ENCODE data around the gene PLCH1.

DNA sequence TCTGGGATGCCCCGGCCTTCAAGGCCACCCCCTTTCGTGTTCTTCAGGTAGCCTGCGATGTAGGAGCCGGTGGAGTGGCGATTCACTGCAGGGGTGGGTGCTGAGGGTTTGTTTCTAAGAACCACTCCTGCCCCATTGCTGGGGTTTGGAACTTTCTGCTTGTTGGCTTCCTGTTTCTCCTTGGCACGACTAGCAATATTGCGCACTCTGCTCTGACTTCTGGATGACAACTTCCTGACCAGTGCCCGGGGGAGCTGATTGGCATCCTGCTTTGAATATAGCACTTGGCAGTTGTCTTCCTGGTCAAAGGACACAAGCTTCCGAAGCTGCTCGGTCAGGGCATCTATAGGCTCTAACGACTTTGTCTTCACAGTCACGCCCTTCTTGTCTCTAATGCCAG is 263.8 kb downstream of the PLCH1 start:
- TF ChIP-seq, protein P1, sequence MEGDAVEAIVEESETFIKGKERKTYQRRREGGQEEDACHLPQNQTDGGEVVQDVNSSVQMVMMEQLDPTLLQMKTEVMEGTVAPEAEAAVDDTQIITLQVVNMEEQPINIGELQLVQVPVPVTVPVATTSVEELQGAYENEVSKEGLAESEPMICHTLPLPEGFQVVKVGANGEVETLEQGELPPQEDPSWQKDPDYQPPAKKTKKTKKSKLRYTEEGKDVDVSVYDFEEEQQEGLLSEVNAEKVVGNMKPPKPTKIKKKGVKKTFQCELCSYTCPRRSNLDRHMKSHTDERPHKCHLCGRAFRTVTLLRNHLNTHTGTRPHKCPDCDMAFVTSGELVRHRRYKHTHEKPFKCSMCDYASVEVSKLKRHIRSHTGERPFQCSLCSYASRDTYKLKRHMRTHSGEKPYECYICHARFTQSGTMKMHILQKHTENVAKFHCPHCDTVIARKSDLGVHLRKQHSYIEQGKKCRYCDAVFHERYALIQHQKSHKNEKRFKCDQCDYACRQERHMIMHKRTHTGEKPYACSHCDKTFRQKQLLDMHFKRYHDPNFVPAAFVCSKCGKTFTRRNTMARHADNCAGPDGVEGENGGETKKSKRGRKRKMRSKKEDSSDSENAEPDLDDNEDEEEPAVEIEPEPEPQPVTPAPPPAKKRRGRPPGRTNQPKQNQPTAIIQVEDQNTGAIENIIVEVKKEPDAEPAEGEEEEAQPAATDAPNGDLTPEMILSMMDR (IDR thresholded peaks at IDR 0.05) = no peak
- TF ChIP-seq POLR2A (IDR thresholded peaks at IDR 0.05) (no peak), EP300 (IDR thresholded peaks at IDR 0.05) (no peak), POLR2AphosphoS5 (IDR thresholded peaks at IDR 0.05) (no peak)
